WTC11 (cell line): ENCODE data around the gene SOCS1. TPM values are rescaled to one million over a fixed set of nuclear protein-coding genes. Genes with fewer than 3 reads are reported as not detected.

Experiments used
- ATAC-seq: fragments of 200-7000 bp; cut with Tn5 transposase; 2 replicates; pipeline ENCODE4 v1.10.0; 2021; ENCODE audit warnings: mild to moderate bottlenecking, moderate library complexity
- CTCF ChIA-PET: fragments of 300-600 bp; sonication (Branson Sonifier 250); formaldehyde crosslinking; loops from one replicate; lab custom pipeline; 2021; ENCODE audit warnings: antibody characterized with exemption; lab: Charles Lee
- POLR2A ChIA-PET: fragments of 350-600 bp; sonication (Branson Sonifier 250); formaldehyde crosslinking; loops from one replicate; lab custom pipeline; 2021; ENCODE audit warnings: antibody characterized with exemption; lab: Charles Lee
- DNase-seq: peaks from one replicate; pipeline ENCODE4 v3.0.0; 2021; ENCODE audit warnings: low spot score
- H3K27ac Mint-ChIP-seq: 2 replicates; pipeline ENCODE4 v1.8.0; 2021; ENCODE audit warnings: mixed read lengths
- H3K27me3 Mint-ChIP-seq: 2 replicates; pipeline ENCODE4 v1.8.0; 2021; ENCODE audit warnings: low read depth, mild to moderate bottlenecking, moderate library complexity, mixed read lengths
- H3K36me3 Mint-ChIP-seq: 2 replicates; pipeline ENCODE4 v1.8.0; 2021; ENCODE audit warnings: mixed read lengths
- H3K4me1 Mint-ChIP-seq: 2 replicates; pipeline ENCODE4 v1.8.0; 2022; ENCODE audit warnings: mixed read lengths
- H3K4me3 Mint-ChIP-seq: 2 replicates; pipeline ENCODE4 v1.8.0; 2021; ENCODE audit warnings: mild to moderate bottlenecking, moderate library complexity, mixed read lengths
- H3K9me3 Mint-ChIP-seq: 2 replicates; pipeline ENCODE4 v1.8.0; 2021; ENCODE audit warnings: mixed read lengths
- ARID4B ChIP-seq: sonication (generic); formaldehyde crosslinking; IDR thresholded peaks from 2 replicates; pipeline ENCODE4 v1.8.0; 2023; ENCODE audit warnings: missing genetic modification reagents, mild to moderate bottlenecking, borderline replicate concordance
- ATF6 ChIP-seq: sonication (generic); formaldehyde crosslinking; IDR thresholded peaks from 2 replicates; pipeline ENCODE4 v1.8.1; 2023; ENCODE audit warnings: mild to moderate bottlenecking, missing genetic modification reagents
- E2F5 ChIP-seq: sonication (generic); formaldehyde crosslinking; IDR thresholded peaks from 2 replicates; pipeline ENCODE4 v1.8.1; 2022; ENCODE audit warnings: mild to moderate bottlenecking, moderate library complexity, missing genetic modification reagents
- ELF4 ChIP-seq: sonication (generic); formaldehyde crosslinking; IDR thresholded peaks from 2 replicates; pipeline ENCODE4 v1.8.1; 2022; ENCODE audit warnings: low read depth, mild to moderate bottlenecking, moderate library complexity, missing genetic modification reagents
- EMX1 ChIP-seq: fragments of 250-450 bp; sonication (Bioruptor Pico); IDR thresholded peaks from 2 replicates; pipeline ENCODE4 v1.8.0; 2021; ENCODE audit warnings: mild to moderate bottlenecking
- ERG ChIP-seq: fragments of 250-450 bp; sonication (Bioruptor Pico); IDR thresholded peaks from 2 replicates; pipeline ENCODE4 v1.8.0; 2021; ENCODE audit warnings: mild to moderate bottlenecking
- ESRRA ChIP-seq: sonication (generic); formaldehyde crosslinking; IDR thresholded peaks from 2 replicates; pipeline ENCODE4 v1.8.1; 2022; ENCODE audit warnings: mild to moderate bottlenecking, missing genetic modification reagents, borderline replicate concordance
- FOXK1 ChIP-seq: sonication (generic); formaldehyde crosslinking; IDR thresholded peaks from 2 replicates; pipeline ENCODE4 v1.8.0; 2022; ENCODE audit warnings: mild to moderate bottlenecking, moderate library complexity, missing genetic modification reagents
- GRHL2 ChIP-seq: fragments of 250-450 bp; sonication (Bioruptor Pico); IDR thresholded peaks from 2 replicates; pipeline ENCODE4 v1.8.0; 2022; ENCODE audit warnings: mild to moderate bottlenecking, moderate library complexity; ENCODE audit not compliant: insufficient replicate concordance, severe bottlenecking
- HMGA2 ChIP-seq: fragments of 250-450 bp; sonication (Bioruptor Pico); IDR thresholded peaks from 2 replicates; pipeline ENCODE4 v1.4.0; 2021; ENCODE audit warnings: mild to moderate bottlenecking, moderate library complexity
- JAZF1 ChIP-seq: fragments of 250-450 bp; sonication (Bioruptor Pico); IDR thresholded peaks from 2 replicates; pipeline ENCODE4 v1.9.0; 2021; ENCODE audit warnings: moderate library complexity, mild to moderate bottlenecking, inconsistent platforms
- NFATC4 ChIP-seq: fragments of 250-450 bp; sonication (Bioruptor Pico); IDR thresholded peaks from 2 replicates; pipeline ENCODE4 v1.9.0; 2021; ENCODE audit warnings: mild to moderate bottlenecking
- NR3C1 ChIP-seq: sonication (generic); formaldehyde crosslinking; conservative IDR thresholded peaks from 2 replicates; pipeline ENCODE4 v1.8.1; 2023; ENCODE audit warnings: low read depth, mild to moderate bottlenecking, missing genetic modification reagents
- PRRX2 ChIP-seq: fragments of 250-450 bp; sonication (Bioruptor Pico); IDR thresholded peaks from 2 replicates; pipeline ENCODE4 v1.8.0; 2021; ENCODE audit warnings: mild to moderate bottlenecking
- TEAD1 ChIP-seq: sonication (generic); formaldehyde crosslinking; IDR thresholded peaks from 2 replicates; pipeline ENCODE4 v1.8.0; 2022; ENCODE audit warnings: mild to moderate bottlenecking, missing genetic modification reagents
- USF1 ChIP-seq: sonication (generic); formaldehyde crosslinking; IDR thresholded peaks from 2 replicates; pipeline ENCODE4 v1.8.0; 2022; ENCODE audit warnings: mild to moderate bottlenecking, missing genetic modification reagents
- ZNF121 ChIP-seq: sonication (generic); formaldehyde crosslinking; IDR thresholded peaks from 2 replicates; pipeline ENCODE4 v1.8.0; 2023; ENCODE audit warnings: missing genetic modification reagents
- ZNF138 ChIP-seq: sonication (generic); formaldehyde crosslinking; conservative IDR thresholded peaks from 2 replicates; pipeline ENCODE4 v1.8.1; 2022; ENCODE audit warnings: mild to moderate bottlenecking, moderate library complexity, missing genetic modification reagents
- ZNF317 ChIP-seq: sonication (generic); formaldehyde crosslinking; IDR thresholded peaks from 2 replicates; pipeline ENCODE4 v1.8.1; 2023; ENCODE audit warnings: low read depth, mild to moderate bottlenecking, moderate library complexity, missing genetic modification reagents, borderline replicate concordance
- total RNA-seq: library from RNA; stranded (reverse); gene quantifications from 3 replicates; pipeline ENCODE4 v1.2.3, GENCODE V29; 2021

The SOCS1 gene
- total RNA-seq, 1 experiment from 2014 or later: 62.3 TPM

- no peak for TF ChIP-seq EMX1 (CRISPR knock-in tag)
- no peak for TF ChIP-seq PRRX2
- TF ChIP-seq ZNF138 (CRISPR knock-in tag): no peak
- TF ChIP-seq ZNF317 (CRISPR knock-in tag): no peak
- no peak for TF ChIP-seq FOXK1 (CRISPR knock-in tag)
- no peak for TF ChIP-seq ARID4B
- no peak for TF ChIP-seq JAZF1 (CRISPR knock-in tag)
- no peak for TF ChIP-seq ATF6
- TF ChIP-seq NR3C1 (CRISPR knock-in tag): no peak
- no peak for TF ChIP-seq GRHL2
- TF ChIP-seq ESRRA (CRISPR knock-in tag): no peak
- TF ChIP-seq ZNF121: no peak
- no peak for TF ChIP-seq TEAD1 (CRISPR knock-in tag)
- no peak for TF ChIP-seq HMGA2 (CRISPR knock-in tag)
- no peak for TF ChIP-seq E2F5 (CRISPR knock-in tag)
- no peak for TF ChIP-seq ERG (CRISPR knock-in tag)
- TF ChIP-seq USF1 (CRISPR knock-in tag): no peak
- no peak for TF ChIP-seq ELF4 (CRISPR knock-in tag)
- no peak for TF ChIP-seq NFATC4 (CRISPR knock-in tag)
- CTCF ChIA-PET: interaction anchor here (1.6 to 3.4 kb wide), 3 partner anchors 40 to 91 kb away, joined by 4 to 29 read pairs (median 15); partner anchors contain the start of gene SOCS1
- H3K36me3 Mint-ChIP-seq: no peaks in the 10 kb centered on the region
- H3K4me3 Mint-ChIP-seq: no peak overlapping the region
- peak overlapping the region; percentile 28; the same call in 1 of the 2 replicates for H3K27ac Mint-ChIP-seq
- POLR2A ChIA-PET: no interaction called here
- no peaks in the 10 kb centered on the region; the same call in 1 of the 2 replicates for H3K27me3 Mint-ChIP-seq
- no peaks in the 10 kb centered on the region for H3K9me3 Mint-ChIP-seq
- H3K4me1 Mint-ChIP-seq: peaks cover 37% of the 10 kb centered on the region
- no peak for ATAC-seq
- DNase-seq: no peak
Observed at GRCh38 chr16:11296351-11296705, 40.3 kb upstream of the SOCS1 start.
